Ovary (tissue), 3 donors: ENCODE data around the gene CLTRN.

ENCODE experiments used
- CTCF ChIP-seq, 3 donors: fragments of 450-650 bp in 2 of 3; fragments of 200-600 bp in 1 of 3; IDR thresholded peaks; one replicate each; pipeline versions ENCODE4 v1.5.1 to v1.8.0; 2016 to 2022; ENCODE audit warnings: antibody characterized with exemption in 3 of 3, mild to moderate bottlenecking in 1 of 3
- EP300 ChIP-seq: sonication (generic); formaldehyde crosslinking; IDR thresholded peaks from one replicate; pipeline ENCODE4 v1.6.1; 2017; ENCODE audit warnings: antibody characterized with exemption
- POLR2A ChIP-seq: fragments of 450-650 bp; IDR thresholded peaks from one replicate; pipeline ENCODE4 v1.6.1; 2017; ENCODE audit warnings: antibody characterized with exemption, mild to moderate bottlenecking, moderate library complexity
- donor health status: DM: no; HTN: no; CAD: no.

DNA sequence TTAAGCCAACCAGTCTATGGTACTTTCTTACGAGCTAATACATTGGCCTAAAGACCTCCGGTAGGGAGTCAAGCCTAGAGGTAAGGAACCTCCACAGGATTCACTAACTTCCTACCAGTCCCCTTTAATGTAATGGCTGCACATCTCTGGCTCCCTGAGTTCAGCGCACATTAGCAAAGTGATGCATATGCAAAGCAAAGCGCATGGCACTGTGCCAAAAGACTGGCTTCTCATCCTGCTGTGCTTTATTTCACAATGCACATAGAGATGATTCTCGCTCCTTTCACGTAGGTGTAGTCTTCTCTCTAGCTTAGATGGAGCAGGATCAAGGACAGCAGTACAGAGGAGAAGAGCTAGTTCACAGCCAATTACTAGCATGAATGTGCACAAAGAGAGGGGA lies 14.6 kb upstream of the CLTRN start:
- TF ChIP-seq CTCF (IDR thresholded peaks at IDR 0.05) (no peak), EP300 (no peak), POLR2A (no peak)
